Astrocyte (in vitro differentiated cells and primary cell): Measurements from ENCODE around the gene JPH4. TPM values are rescaled to one million over a fixed set of nuclear protein-coding genes. Genes with fewer than 3 reads are reported as not detected.
"Not testable (repeated sequence)": the region's sequence is repeated elsewhere in the genome, so short reads cannot be mapped to it uniquely, and the experiment has no call there.

Source experiments
- DNase-seq: peaks from one replicate; pipeline ENCODE4 v3.0.0-alpha.2; 2010; ENCODE audit warnings: low read depth
- FAIRE-seq: peaks from 2 replicates; lab custom pipeline; 2011; peaks lifted over from hg19 to GRCh38; lab: Jason Lieb, UNC
- H2AFZ ChIP-seq: 2 replicates; pipeline ENCODE4 v1.6.0; 2012; ENCODE audit warnings: low read depth, low read length, inconsistent platforms
- H3K27ac ChIP-seq: 2 replicates; pipeline ENCODE4 v1.5.1; 2011; ENCODE audit warnings: low read depth, low read length, inconsistent platforms
- H3K27me3 ChIP-seq: 2 replicates; pipeline ENCODE4 v1.6.0; 2011; ENCODE audit warnings: low read length, inconsistent platforms; ENCODE audit not compliant: insufficient read depth
- H3K36me3 ChIP-seq: 2 replicates; pipeline ENCODE4 v1.5.1; 2011; ENCODE audit warnings: low read length, inconsistent platforms; ENCODE audit not compliant: insufficient read depth
- H3K4me1 ChIP-seq: 2 replicates; pipeline ENCODE4 v1.5.1; 2011; ENCODE audit warnings: low read length, inconsistent platforms; ENCODE audit not compliant: insufficient read depth
- H3K4me2 ChIP-seq: 2 replicates; pipeline ENCODE4 v1.6.0; 2012; ENCODE audit warnings: low read length, inconsistent platforms
- H3K4me3 ChIP-seq: 2 replicates; pipeline ENCODE4 v1.5.1; 2011; ENCODE audit warnings: low read depth, mild to moderate bottlenecking, low read length, inconsistent platforms; ENCODE audit not compliant: insufficient read depth
- H3K79me2 ChIP-seq: 2 replicates; pipeline ENCODE4 v1.6.0; 2012; ENCODE audit warnings: mild to moderate bottlenecking, low read length, inconsistent platforms; ENCODE audit not compliant: insufficient read depth
- H3K9ac ChIP-seq: 2 replicates; pipeline ENCODE4 v1.6.0; 2012; ENCODE audit warnings: mild to moderate bottlenecking, low read length, inconsistent platforms
- H3K9me3 ChIP-seq: 2 replicates; pipeline ENCODE4 v1.5.1; 2012; ENCODE audit warnings: low read depth, mild to moderate bottlenecking, low read length, inconsistent platforms; ENCODE audit not compliant: insufficient read depth
- H4K20me1 ChIP-seq: 2 replicates; pipeline ENCODE4 v1.6.0; 2012; ENCODE audit warnings: low read length, inconsistent platforms; ENCODE audit not compliant: insufficient read depth
- H3K27ac Mint-ChIP-seq: one replicate; pipeline ENCODE4 v1.8.0; 2021; ENCODE audit warnings: mild to moderate bottlenecking, mixed read lengths; ENCODE audit not compliant: unreplicated experiment
- H3K27me3 Mint-ChIP-seq: one replicate; pipeline ENCODE4 v1.8.0; 2021; ENCODE audit warnings: low read depth, mixed read lengths; ENCODE audit not compliant: unreplicated experiment
- H3K36me3 Mint-ChIP-seq: one replicate; pipeline ENCODE4 v1.8.0; 2021; ENCODE audit warnings: low read depth, mixed read lengths; ENCODE audit not compliant: unreplicated experiment
- H3K4me1 Mint-ChIP-seq: one replicate; pipeline ENCODE4 v1.8.0; 2021; ENCODE audit warnings: low read depth, mixed read lengths; ENCODE audit not compliant: unreplicated experiment
- H3K4me3 Mint-ChIP-seq: one replicate; pipeline ENCODE4 v1.8.0; 2021; ENCODE audit warnings: mild to moderate bottlenecking, moderate library complexity, mixed read lengths; ENCODE audit not compliant: unreplicated experiment
- H3K9me3 Mint-ChIP-seq: one replicate; pipeline ENCODE4 v1.8.0; 2021; ENCODE audit warnings: mild to moderate bottlenecking, mixed read lengths; ENCODE audit not compliant: unreplicated experiment
- CTCF ChIP-seq: IDR thresholded peaks from 2 replicates; pipeline ENCODE4 v1.5.1; 2011; ENCODE audit warnings: low read depth, mild to moderate bottlenecking, inconsistent platforms, low read length, moderate library complexity; ENCODE audit not compliant: insufficient read depth
- EZH2 ChIP-seq: IDR thresholded peaks from 2 replicates; pipeline ENCODE4 v1.6.1; 2012; ENCODE audit warnings: mild to moderate bottlenecking, low read length, inconsistent platforms; ENCODE audit not compliant: insufficient read depth
- total RNA-seq: library from RNA; stranded (reverse); gene quantifications from 2 replicates; pipeline ENCODE4 v1.2.1, GENCODE V29; 2021

JPH4 gene
- total RNA-seq, 1 donor from 2014 or later = 1.1 TPM

- no peak overlapping the region for H2AFZ ChIP-seq
- H4K20me1 ChIP-seq = no peaks in the 10 kb centered on the region
- Mint-ChIP-seq H3K36me3 (no peaks in the 10 kb centered on the region), H3K27me3 (peaks cover 3% of the 10 kb centered on the region), H3K9me3 (peaks cover 5% of the 10 kb centered on the region), H3K27ac (no peak overlapping the region), H3K4me3 (no peak overlapping the region), H3K4me1 (peaks cover 9% of the 10 kb centered on the region)
- no peak overlapping the region for H3K9ac ChIP-seq
- H3K4me1 ChIP-seq = no peaks in the 10 kb centered on the region
- TF ChIP-seq EZH2 (no peak), CTCF (no peak)
- no peaks in the 10 kb centered on the region for H3K27me3 ChIP-seq
- H3K9me3 ChIP-seq = no peaks in the 10 kb centered on the region
- H3K4me3 ChIP-seq = no peak overlapping the region
- no peak overlapping the region for H3K27ac ChIP-seq
- no peak overlapping the region for H3K4me2 ChIP-seq
- DNase-seq (no peak), FAIRE-seq (no peak)
- no peaks in the 10 kb centered on the region for H3K79me2 ChIP-seq
- no peaks in the 10 kb centered on the region for H3K36me3 ChIP-seq
Observed at GRCh38 chr14:23600322-23600707, 21.7 kb upstream of the JPH4 start.

GRCh38 chr14:23594191-23594590 lies 15.6 kb upstream of the JPH4 start:
- H3K27me3 ChIP-seq, H3K36me3 ChIP-seq, H2AFZ ChIP-seq, H3K27ac ChIP-seq, H3K4me1 Mint-ChIP-seq, H3K9ac ChIP-seq, H3K27ac Mint-ChIP-seq, H3K27me3 Mint-ChIP-seq, FAIRE-seq, H3K4me3 ChIP-seq, H3K79me2 ChIP-seq, DNase-seq, H3K4me3 Mint-ChIP-seq, H3K4me2 ChIP-seq, H3K9me3 Mint-ChIP-seq, H3K4me1 ChIP-seq, H3K36me3 Mint-ChIP-seq, H3K9me3 ChIP-seq, H4K20me1 ChIP-seq: not testable (repeated sequence)

- no peak for DNase-seq
- H3K27ac Mint-ChIP-seq = no peak overlapping the region
- H3K9ac ChIP-seq = no peak overlapping the region
- peaks cover 2% of the 10 kb centered on the region for H3K9me3 Mint-ChIP-seq
- no peaks in the 10 kb centered on the region for H3K9me3 ChIP-seq
- no peaks in the 10 kb centered on the region for H4K20me1 ChIP-seq
- H2AFZ ChIP-seq = no peak overlapping the region
- no peak overlapping the region for H3K4me3 Mint-ChIP-seq
- H3K4me1 ChIP-seq = no peaks in the 10 kb centered on the region
- no peak overlapping the region for H3K27ac ChIP-seq
- H3K4me3 ChIP-seq = no peak overlapping the region
- H3K27me3 ChIP-seq = no peaks in the 10 kb centered on the region
- H3K36me3 Mint-ChIP-seq = no peaks in the 10 kb centered on the region
- FAIRE-seq = no peak
- H3K36me3 ChIP-seq = no peaks in the 10 kb centered on the region
- no peak for TF ChIP-seq EZH2
- H3K79me2 ChIP-seq = no peaks in the 10 kb centered on the region
- H3K4me2 ChIP-seq = no peak overlapping the region
- peaks cover 2% of the 10 kb centered on the region for H3K4me1 Mint-ChIP-seq
- peaks cover 16% of the 10 kb centered on the region for H3K27me3 Mint-ChIP-seq
Observed at GRCh38 chr14:23590198-23590597, 11.6 kb upstream of the JPH4 start.

GRCh38 chr14:23589606-23590005 lies 11.0 kb upstream of the JPH4 start:
- DNase-seq (no peak), FAIRE-seq (no peak)
- Mint-ChIP-seq H3K27ac (no peak overlapping the region), H3K9me3 (peaks cover 2% of the 10 kb centered on the region), H3K27me3 (peaks cover 14% of the 10 kb centered on the region), H3K4me3 (no peak overlapping the region), H3K4me1 (peaks cover 2% of the 10 kb centered on the region), H3K36me3 (no peaks in the 10 kb centered on the region)
- H2AFZ ChIP-seq = no peak overlapping the region
- H3K9me3 ChIP-seq = no peaks in the 10 kb centered on the region
- H3K9ac ChIP-seq = no peak overlapping the region
- H3K4me2 ChIP-seq = no peak overlapping the region
- H3K27ac ChIP-seq = no peak overlapping the region
- H4K20me1 ChIP-seq = no peaks in the 10 kb centered on the region
- no peaks in the 10 kb centered on the region for H3K27me3 ChIP-seq
- H3K4me3 ChIP-seq = no peak overlapping the region
- H3K36me3 ChIP-seq = no peaks in the 10 kb centered on the region
- TF ChIP-seq CTCF (no peak), EZH2 (no peak)
- H3K79me2 ChIP-seq = no peaks in the 10 kb centered on the region
- H3K4me1 ChIP-seq = no peaks in the 10 kb centered on the region
